ENCODE measurements around the gene THSD7B.

DNA sequence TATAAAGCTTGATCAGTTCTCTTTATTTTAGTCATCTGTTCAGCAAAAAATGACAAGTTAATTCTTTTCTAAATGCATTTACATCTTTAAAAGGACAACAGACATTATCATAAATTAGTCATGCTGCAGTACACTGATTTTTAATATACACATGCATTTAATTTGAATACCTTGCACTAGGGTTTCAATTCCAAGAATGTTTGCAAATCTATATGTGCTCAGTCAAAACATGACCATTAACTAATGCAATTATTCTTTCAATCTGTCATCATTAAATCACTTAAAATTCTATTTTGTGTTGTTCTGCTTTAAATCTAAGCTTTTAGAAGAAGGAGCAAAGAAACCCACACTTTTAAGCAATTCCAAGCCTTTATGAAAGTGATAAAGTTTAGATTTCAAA lies 342.6 kb downstream of the THSD7B start:
- TF ChIP-seq RCOR1 (IDR thresholded peaks at IDR 0.05; ENCODE audit: borderline replicate concordance in 1 of 2, low read depth in 2 of 2, low read length in 2 of 2) (no peak), NFE2 (IDR thresholded peaks at IDR 0.05; ENCODE audit: low read depth) (no peak), CREB3 (tag; conservative IDR thresholded peaks at IDR 0.05; ENCODE audit: low read depth) (no peak)

All from K562 (cell line).